ENCODE data around the gene FEM1B.

The FEM1B gene

GRCh38 chr15:68340726-68341671, 63.5 kb downstream of the FEM1B start:
- in situ Hi-C loops (cut with HindIII; ENCODE audit: low sequenced_read_pairs) = loop anchor here (5.0 kb wide), 1 partner anchor 69 kb away; no protein-coding TSS in a partner anchor

DNA sequence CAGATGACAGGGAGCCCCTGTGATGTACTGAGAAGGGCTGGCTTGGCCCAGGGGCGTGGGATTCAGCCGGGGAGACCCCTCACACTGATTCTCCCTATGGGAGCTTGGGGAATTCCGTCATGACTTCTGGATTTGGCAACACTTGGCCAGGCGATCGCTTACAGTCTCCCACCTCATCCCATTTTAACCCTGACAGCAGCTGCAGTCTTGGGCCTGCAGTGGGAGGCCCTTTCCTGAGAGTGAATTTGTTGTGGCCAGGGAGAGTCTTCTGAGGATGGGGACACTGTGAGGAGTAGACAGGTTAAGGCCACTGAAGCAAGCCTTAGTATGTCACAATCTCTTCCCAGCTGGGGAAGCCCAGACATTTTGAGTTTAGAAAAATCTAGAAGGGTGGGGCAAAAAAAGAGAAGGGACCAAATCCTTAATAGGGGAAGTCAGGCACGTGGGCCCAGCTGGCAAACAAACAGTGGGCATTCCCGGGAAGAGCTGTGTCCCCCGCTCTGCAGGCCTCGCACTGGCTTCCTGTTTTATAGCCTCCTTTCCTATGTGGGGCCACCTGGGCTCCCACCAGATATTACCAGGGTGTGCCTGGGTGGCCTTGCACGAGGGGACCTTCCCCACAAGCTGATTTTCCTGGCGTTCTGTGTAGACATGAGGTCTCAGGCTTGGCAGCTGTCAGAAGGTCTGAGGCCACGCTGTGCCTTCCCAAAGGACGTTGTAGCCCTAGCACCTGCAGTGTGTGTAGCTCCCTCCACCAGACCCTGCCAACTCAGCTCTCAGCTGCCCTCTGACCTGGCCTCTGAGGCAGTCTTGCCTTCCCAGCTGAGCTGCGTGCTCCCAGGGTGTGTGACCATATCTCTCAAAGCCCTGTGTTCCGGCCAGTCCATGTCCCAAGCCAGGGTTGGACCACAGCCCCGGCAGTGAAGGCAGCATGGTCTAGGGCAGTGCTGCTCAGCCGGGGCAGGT, 64.5 kb downstream of the FEM1B start:
- in situ Hi-C loops (cut with HindIII; ENCODE audit: low sequenced_read_pairs) = loop anchor here (5.0 kb wide), 1 partner anchor 70 kb away; no protein-coding TSS in a partner anchor

DNA sequence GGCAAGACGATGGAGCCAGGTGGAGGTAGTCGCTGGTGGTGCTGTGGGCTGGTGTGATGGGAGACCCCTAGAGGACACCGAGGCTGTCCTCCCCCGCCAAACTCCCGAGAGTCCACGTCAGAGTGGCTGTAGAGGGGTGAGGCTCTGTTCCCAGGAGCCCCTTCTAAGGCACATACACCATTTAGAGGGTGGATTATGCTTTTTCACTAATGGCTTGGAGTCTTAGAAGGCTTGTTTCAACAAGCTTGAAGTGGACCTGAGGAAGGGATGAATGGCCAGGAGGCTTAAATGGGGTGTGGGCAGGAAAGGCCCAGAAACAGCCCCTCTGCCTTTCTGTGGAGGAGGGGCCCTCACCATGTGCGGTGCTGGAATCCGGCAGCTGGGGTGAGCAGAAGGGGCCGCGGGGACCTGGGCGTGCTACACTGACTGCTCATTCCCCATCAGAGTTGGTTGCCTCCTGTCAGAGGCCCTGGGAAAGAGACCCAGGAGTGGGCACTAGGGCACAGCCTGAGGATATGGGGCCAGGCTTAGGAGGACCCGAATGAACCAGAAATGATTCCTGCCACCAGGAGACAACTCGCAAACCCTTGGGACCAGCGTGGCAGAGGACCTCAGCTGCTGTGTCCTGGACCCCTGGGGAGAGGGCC, 66.2 kb downstream of the FEM1B start:
- in situ Hi-C loops (cut with HindIII; ENCODE audit: low sequenced_read_pairs) = loop anchor here (5.0 kb wide), 1 partner anchor 71 kb away; no protein-coding TSS in a partner anchor

- in situ Hi-C loops (cut with HindIII; ENCODE audit: low sequenced_read_pairs) = loop anchor here (5.0 kb wide), 1 partner anchor 72 kb away; no protein-coding TSS in a partner anchor
Observed at GRCh38 chr15:68344600-68344999, 67.1 kb downstream of the FEM1B start.

Data from endothelial cell of hepatic sinusoid (primary cell).